Endothelial cell of umbilical vein (primary cell): Measurements from ENCODE around the gene DDX23. TPM values are rescaled to one million over a fixed set of nuclear protein-coding genes. Genes with fewer than 3 reads are reported as not detected.

ENCODE experiments used
- BruUV-seq: library from RNA; stranded (reverse); fragments of 400-500 nt; replicated peaks from 2 replicates; lab custom pipeline; 2021; lab: Mats Ljungman, UMichigan
- CTCF ChIA-PET: fragments of 300-600, 350-600 bp; sonication (Branson Sonifier 250); formaldehyde crosslinking; loops from one replicate; lab custom pipeline; 2021; ENCODE audit warnings: antibody characterized with exemption, inconsistent platforms; lab: Charles Lee
- POLR2A ChIA-PET: fragments of 300-600, 350-600 bp; sonication (Branson Sonifier 250); formaldehyde crosslinking; loops from one replicate; lab custom pipeline; 2021; ENCODE audit warnings: antibody characterized with exemption, inconsistent platforms; lab: Charles Lee
- DNase-seq: peaks from one replicate; pipeline ENCODE4 v3.0.0-alpha.2; 2011; ENCODE audit warnings: low read depth, low spot score
- FAIRE-seq: peaks from 2 replicates; lab custom pipeline; 2011; peaks lifted over from hg19 to GRCh38; lab: Jason Lieb, UNC
- H2AFZ ChIP-seq: 2 replicates; pipeline ENCODE4 v1.6.0; 2012; ENCODE audit warnings: low read depth, low read length, control low read depth, inconsistent platforms
- H3K27ac ChIP-seq: 2 replicates; pipeline ENCODE4 v1.5.1; 2011; ENCODE audit warnings: low read depth, mild to moderate bottlenecking, control low read depth, low read length, moderate library complexity; ENCODE audit not compliant: insufficient read depth
- H3K27me3 ChIP-seq, 2 experiments: 2 replicates each; pipeline versions ENCODE4 v1.6.0 to v1.6.1; 2011; ENCODE audit warnings: low read length in 2 of 2, mixed read lengths in 1 of 2; ENCODE audit not compliant: control insufficient read depth in 2 of 2, insufficient read depth in 2 of 2
- H3K36me3 ChIP-seq, 2 experiments: 2 replicates in 1 of 2; 3 replicates in 1 of 2; pipeline ENCODE4 v1.5.1; 2011; ENCODE audit warnings: low read length in 2 of 2, mild to moderate bottlenecking in 1 of 2, moderate library complexity in 1 of 2; ENCODE audit not compliant: control insufficient read depth in 2 of 2, insufficient read depth in 2 of 2; ENCODE audit errors: extremely low read depth in 1 of 2
- H3K4me1 ChIP-seq: 3 replicates; pipeline ENCODE4 v1.5.1; 2011; ENCODE audit warnings: mild to moderate bottlenecking, low read length; ENCODE audit not compliant: control insufficient read depth, insufficient read depth; ENCODE audit errors: extremely low read depth
- H3K4me2 ChIP-seq: 2 replicates; pipeline ENCODE4 v1.6.1; 2011; ENCODE audit warnings: low read length, control low read depth, mixed read lengths; ENCODE audit not compliant: insufficient read depth
- H3K4me3 ChIP-seq, 3 experiments: fragments of 200-600 bp in 1 of 3; sonication (generic), shearing (Covaris generic) in 1 of 3; replicated peaks in 1 of 3; 2 replicates each; pipeline ENCODE4 v1.5.1; 2011 to 2016; ENCODE audit warnings: control low read depth in 3 of 3, low read length in 3 of 3, mild to moderate bottlenecking in 2 of 3, inconsistent platforms in 1 of 3, low read depth in 1 of 3, moderate library complexity in 1 of 3; ENCODE audit not compliant: insufficient read depth in 1 of 3
- H3K79me2 ChIP-seq: 2 replicates; pipeline ENCODE4 v1.6.0; 2012; ENCODE audit warnings: low read length, inconsistent platforms; ENCODE audit not compliant: control insufficient read depth, insufficient read depth
- H3K9ac ChIP-seq: replicated peaks from 2 replicates; pipeline ENCODE3; 2011; ENCODE audit warnings: low read length, control low read depth; ENCODE audit not compliant: insufficient read depth; ENCODE audit errors: extremely low read depth
- H3K9me1 ChIP-seq: replicated peaks from 3 replicates; pipeline ENCODE4 v1.6.0; 2011; ENCODE audit warnings: mild to moderate bottlenecking, low read length; ENCODE audit not compliant: control insufficient read depth, insufficient read depth; ENCODE audit errors: extremely low read depth
- H3K9me3 ChIP-seq: replicated peaks from 2 replicates; pipeline ENCODE4 v1.5.1; 2012; ENCODE audit warnings: low read length, inconsistent platforms; ENCODE audit not compliant: control insufficient read depth, insufficient read depth
- H4K20me1 ChIP-seq: replicated peaks from 2 replicates; pipeline ENCODE3; 2011; ENCODE audit warnings: mild to moderate bottlenecking, low read length; ENCODE audit not compliant: control insufficient read depth, insufficient read depth; ENCODE audit errors: extremely low read depth
- EZH2 ChIP-seq: IDR thresholded peaks from 2 replicates; pipeline ENCODE4 v1.6.1; 2012; ENCODE audit warnings: borderline replicate concordance, low read depth, mild to moderate bottlenecking, moderate library complexity, low read length, inconsistent platforms; ENCODE audit not compliant: severe bottlenecking
- FOS ChIP-seq: IDR thresholded peaks from 2 replicates; pipeline ENCODE4 v1.6.1; 2011; ENCODE audit warnings: mild to moderate bottlenecking, low read length, moderate library complexity, borderline replicate concordance; ENCODE audit not compliant: insufficient read depth
- GATA2 ChIP-seq: IDR thresholded peaks from 2 replicates; pipeline ENCODE4 v1.7.0; 2011; ENCODE audit warnings: low read depth, mild to moderate bottlenecking, moderate library complexity, mixed read lengths, low read length; ENCODE audit not compliant: insufficient read length, insufficient read depth
- JUN ChIP-seq: IDR thresholded peaks from 2 replicates; pipeline ENCODE4 v1.6.1; 2011; ENCODE audit warnings: borderline replicate concordance, low read depth; ENCODE audit not compliant: insufficient read length, insufficient read depth
- MAX ChIP-seq: IDR thresholded peaks from 2 replicates; pipeline ENCODE4 v1.6.1; 2011; ENCODE audit not compliant: insufficient read depth, insufficient read length
- MYC ChIP-seq: IDR thresholded peaks from one replicate; pipeline ENCODE4 v1.6.1; 2011; ENCODE audit warnings: mild to moderate bottlenecking, low read depth, low read length
- POLR2A ChIP-seq: IDR thresholded peaks from 2 replicates; pipeline ENCODE4 v1.6.1; 2012; ENCODE audit warnings: low read depth, mild to moderate bottlenecking, control low read depth, low read length
- POLR2AphosphoS5 ChIP-seq: IDR thresholded peaks from 2 replicates; pipeline ENCODE4 v1.6.1; 2012; ENCODE audit warnings: low read depth, mild to moderate bottlenecking, control low read depth, low read length, moderate library complexity; ENCODE audit not compliant: insufficient read depth
- dilution Hi-C: fragments of 300-500 bp; cut with MboI; formaldehyde crosslinking; loops from one replicate; pipeline ENCODE4 v1.15.0; 2019; ENCODE audit warnings: low sequenced_read_pairs; ENCODE audit not compliant: extremely low pct_ligation_motif_present
- intact Hi-C: fragments of 100-400 bp; cut with micrococcal nuclease; formaldehyde crosslinking; loops from one replicate; pipeline ENCODE4 v1.10.0; 2022
- polyA plus RNA-seq, 4 experiments: library from polyadenylated mRNA; depleted of rRNA in 3 of 4; stranded (reverse) in 3 of 4; unstranded in 1 of 4; fragments of >200 nt; gene quantifications; 2 replicates each; pipeline versions ENCODE4 v1.2.1 to v1.2.3, GENCODE V29; 2011 to 2012; ENCODE audit warnings: missing spikeins in 1 of 4
- total RNA-seq: library from RNA; stranded (reverse); gene quantifications from 2 replicates; pipeline ENCODE4 v1.2.3, GENCODE V29; 2021
- TF ChIP-seq, protein P1 (sequence below), 2 donors: IDR thresholded peaks; 1 replicate in 1 of 2; 2 replicates in 1 of 2; pipeline ENCODE4 v1.5.1; 2011; ENCODE audit warnings: low read length in 2 of 2, mild to moderate bottlenecking in 2 of 2, moderate library complexity in 2 of 2, control low read depth in 1 of 2, inconsistent platforms in 1 of 2, low read depth in 1 of 2; ENCODE audit not compliant: insufficient read depth in 1 of 2; ENCODE audit errors: extremely low read depth in 1 of 2

The DDX23 gene
- total and polyA plus RNA-seq, 2 donors (not counting 3 experiments of a cell fraction or from before 2014, with no cell fraction given) = 56.0 to 107 TPM

DNA sequence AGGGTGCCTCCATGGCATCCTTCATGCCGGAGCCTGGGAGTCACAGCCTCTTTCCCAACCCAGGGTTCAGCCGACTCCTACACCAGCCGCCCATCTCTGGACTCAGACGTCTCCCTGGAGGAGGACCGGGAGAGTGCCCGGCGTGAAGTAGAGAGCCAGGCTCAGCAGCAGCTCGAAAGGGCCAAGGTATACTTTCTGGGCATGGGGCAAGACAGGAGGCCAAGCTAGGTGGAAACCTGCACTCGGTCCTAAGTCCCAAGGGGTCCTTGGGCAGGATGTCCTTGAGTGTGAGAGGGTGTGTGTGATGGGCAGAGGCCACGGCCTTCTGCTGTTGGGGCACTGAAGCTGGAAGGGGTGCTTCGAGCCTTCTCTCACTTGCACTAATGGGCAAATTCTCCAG is 28.7 kb downstream of the DDX23 start:
- FAIRE-seq (no peak), DNase-seq (no peak)
- Histone ChIP-seq H3K9me1 (no peaks in the 10 kb centered on the region), H3K4me1 (no peaks in the 10 kb centered on the region), H3K9me3 (no peaks in the 10 kb centered on the region), H3K4me3 (no peak overlapping the region), H2AFZ (no peak overlapping the region), H4K20me1 (no peaks in the 10 kb centered on the region), H3K79me2 (no peaks in the 10 kb centered on the region), H3K9ac (no peak overlapping the region), H3K27me3 (no peaks in the 10 kb centered on the region), H3K36me3 (peaks cover under 1 to 42% of the 10 kb centered on the region in 2 experiments), H3K4me2 (no peak overlapping the region), H3K27ac (no peak overlapping the region)
- BruUV-seq = no TSS peak
- CTCF ChIA-PET = interaction anchor here (1.0 to 1.4 kb wide), 4 partner anchors 8 to 70 kb away, joined by 3 to 4 read pairs (median 3); no protein-coding TSS in a partner anchor
- intact Hi-C loops (no loop called here), dilution Hi-C loops (no loop called here)
- POLR2A ChIA-PET = no interaction called here
- no peak for TF ChIP-seq POLR2A
- TF ChIP-seq EZH2 = no peak
- TF ChIP-seq GATA2 = no peak
- TF ChIP-seq JUN = no peak
- TF ChIP-seq MYC = no peak
- no peak for TF ChIP-seq MAX
- TF ChIP-seq FOS = no peak
- TF ChIP-seq, protein P1, sequence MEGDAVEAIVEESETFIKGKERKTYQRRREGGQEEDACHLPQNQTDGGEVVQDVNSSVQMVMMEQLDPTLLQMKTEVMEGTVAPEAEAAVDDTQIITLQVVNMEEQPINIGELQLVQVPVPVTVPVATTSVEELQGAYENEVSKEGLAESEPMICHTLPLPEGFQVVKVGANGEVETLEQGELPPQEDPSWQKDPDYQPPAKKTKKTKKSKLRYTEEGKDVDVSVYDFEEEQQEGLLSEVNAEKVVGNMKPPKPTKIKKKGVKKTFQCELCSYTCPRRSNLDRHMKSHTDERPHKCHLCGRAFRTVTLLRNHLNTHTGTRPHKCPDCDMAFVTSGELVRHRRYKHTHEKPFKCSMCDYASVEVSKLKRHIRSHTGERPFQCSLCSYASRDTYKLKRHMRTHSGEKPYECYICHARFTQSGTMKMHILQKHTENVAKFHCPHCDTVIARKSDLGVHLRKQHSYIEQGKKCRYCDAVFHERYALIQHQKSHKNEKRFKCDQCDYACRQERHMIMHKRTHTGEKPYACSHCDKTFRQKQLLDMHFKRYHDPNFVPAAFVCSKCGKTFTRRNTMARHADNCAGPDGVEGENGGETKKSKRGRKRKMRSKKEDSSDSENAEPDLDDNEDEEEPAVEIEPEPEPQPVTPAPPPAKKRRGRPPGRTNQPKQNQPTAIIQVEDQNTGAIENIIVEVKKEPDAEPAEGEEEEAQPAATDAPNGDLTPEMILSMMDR (IDR thresholded peaks at IDR 0.05; ENCODE audit: extremely low read depth in 1 of 2, insufficient read depth in 1 of 2, low read depth in 1 of 2, low read length in 2 of 2) = no peak
- no peak for TF ChIP-seq POLR2AphosphoS5
